HG03460 (cell line): ENCODE data around the gene COPS8.

ENCODE experiments used
- ATAC-seq: cut with Tn5 transposase; IDR thresholded peaks from one replicate; pipeline ENCODE4 v1.9.1; 2021; ENCODE audit not compliant: unreplicated experiment

The COPS8 gene

DNA sequence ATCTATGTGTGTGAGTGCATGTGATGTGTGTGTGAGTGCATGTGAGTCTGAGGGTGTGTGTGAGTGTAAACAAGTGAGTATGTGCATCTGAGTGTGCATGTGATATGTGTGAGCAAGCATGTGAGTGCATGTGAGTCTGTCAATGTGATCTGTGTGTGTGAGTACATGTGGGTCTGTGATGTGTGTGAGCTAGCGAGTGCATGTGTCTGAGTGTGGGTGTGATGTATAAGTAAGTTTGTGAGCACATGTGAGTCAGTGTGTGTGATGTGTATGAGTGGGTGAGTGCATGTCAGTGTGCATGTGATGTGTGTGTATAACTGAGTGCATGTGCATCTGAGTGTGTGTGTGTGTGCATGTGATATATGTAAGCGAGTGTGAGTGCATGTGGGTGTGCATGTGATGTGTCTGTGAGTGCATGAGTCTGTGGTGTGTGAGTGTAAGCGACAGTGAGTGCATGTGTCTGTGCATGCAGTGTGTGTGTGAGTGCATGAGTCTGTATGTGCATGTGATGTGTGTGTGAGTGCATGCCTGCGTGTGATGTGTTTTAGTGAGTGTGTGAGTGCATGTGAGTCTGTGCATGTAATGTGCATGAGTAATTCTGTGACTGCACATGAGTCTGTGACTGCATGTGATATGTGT is 44.1 kb downstream of the COPS8 start:
- no peak for ATAC-seq

DNA sequence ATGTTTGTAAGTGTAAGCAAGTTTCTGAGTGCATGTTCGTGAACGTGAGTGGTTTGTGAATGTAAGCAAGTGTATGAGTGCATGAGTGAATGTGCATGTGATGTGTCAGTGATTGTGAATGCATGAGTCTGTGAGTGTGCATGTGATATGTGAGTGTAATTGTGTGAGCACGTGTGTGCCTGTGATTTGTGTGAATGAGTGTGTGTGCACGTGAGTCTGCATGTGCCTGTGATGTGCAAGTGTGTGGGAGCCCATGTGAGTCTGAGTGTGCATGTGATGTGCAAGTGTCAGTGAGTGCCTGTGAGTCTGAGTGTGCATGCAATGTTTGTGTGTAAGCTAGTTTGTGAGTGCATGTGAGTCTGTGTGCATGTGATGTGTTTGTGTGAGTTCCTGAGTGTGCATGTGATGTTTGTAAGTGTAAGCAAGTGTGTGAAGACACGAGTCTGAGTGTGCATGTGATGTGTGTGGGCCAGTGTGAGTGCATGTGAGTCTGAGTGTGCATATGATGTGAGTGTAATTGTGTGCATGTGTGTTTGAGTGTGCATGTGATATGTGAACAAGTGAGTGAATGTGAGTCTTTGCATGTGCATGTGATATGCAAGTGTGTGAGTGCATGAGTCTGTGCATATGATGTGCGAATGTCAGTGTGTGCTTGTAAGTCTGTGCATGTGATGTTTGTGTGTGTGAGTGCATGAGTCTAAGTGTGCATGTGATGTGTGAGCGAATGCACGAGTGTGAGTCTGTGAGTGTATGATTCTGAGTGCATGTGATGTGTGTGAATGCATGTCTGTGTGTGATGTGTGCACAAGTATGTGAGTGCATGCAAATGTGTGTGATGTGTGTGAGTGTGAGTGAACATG is 45.1 kb downstream of the COPS8 start:
- ATAC-seq, result no peak

DNA sequence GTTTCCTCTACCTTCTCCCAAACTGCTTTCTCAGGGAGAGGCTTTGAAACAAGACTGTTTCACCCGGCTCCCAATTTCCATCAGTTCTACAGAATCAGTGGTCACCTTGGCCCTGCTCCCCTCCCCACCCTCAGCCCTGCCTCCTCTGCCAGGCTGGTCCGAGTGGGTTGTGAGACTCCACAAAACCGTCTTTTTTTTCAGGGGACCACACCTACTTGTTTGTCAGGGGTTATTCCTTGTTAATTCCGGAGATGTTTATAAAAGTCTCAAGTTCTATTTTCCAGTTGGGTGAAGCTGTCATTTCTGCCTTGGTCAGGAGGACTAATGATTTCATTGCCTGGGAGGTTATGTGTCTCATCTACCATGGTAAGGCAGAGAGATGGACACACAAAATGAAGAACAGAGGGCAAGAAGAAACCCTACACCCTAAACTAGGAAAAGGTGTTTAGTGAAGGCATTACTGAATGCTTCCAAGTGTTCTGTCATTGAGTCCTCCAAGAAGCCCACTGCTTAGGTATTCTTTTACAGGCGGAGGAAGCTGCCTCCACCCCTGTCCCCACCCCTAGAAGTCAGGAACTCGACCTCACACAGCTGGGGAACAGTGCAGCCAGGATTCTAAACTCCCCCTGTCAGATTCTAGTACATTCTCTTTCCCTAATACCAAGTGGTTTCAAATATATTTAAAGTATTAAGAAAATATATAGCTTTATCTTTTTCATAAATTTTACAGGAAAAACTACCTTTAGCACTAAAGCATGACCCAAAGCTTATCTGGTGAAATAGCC is 46.3 kb downstream of the COPS8 start:
- ATAC-seq, result no peak

DNA sequence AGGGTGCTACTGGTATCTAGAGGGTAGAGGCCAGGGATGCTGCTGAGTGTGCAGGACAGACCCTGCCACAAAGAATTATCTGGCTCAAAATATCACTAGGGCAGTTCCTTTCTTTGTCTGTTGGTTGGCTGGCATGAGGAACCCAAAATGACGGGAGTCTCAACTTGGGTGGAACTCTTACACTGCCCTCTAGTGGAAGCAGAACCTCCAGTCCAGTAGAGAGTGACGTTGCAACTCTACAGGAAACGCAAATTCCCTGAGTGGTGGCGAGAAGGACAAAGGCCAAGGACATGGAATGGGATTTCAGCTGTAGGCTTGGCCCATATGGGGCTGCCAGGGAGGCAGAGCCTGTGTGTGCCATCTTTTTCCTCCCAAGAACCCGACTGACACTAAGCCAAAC is 47.1 kb downstream of the COPS8 start:
- ATAC-seq, result no peak

DNA sequence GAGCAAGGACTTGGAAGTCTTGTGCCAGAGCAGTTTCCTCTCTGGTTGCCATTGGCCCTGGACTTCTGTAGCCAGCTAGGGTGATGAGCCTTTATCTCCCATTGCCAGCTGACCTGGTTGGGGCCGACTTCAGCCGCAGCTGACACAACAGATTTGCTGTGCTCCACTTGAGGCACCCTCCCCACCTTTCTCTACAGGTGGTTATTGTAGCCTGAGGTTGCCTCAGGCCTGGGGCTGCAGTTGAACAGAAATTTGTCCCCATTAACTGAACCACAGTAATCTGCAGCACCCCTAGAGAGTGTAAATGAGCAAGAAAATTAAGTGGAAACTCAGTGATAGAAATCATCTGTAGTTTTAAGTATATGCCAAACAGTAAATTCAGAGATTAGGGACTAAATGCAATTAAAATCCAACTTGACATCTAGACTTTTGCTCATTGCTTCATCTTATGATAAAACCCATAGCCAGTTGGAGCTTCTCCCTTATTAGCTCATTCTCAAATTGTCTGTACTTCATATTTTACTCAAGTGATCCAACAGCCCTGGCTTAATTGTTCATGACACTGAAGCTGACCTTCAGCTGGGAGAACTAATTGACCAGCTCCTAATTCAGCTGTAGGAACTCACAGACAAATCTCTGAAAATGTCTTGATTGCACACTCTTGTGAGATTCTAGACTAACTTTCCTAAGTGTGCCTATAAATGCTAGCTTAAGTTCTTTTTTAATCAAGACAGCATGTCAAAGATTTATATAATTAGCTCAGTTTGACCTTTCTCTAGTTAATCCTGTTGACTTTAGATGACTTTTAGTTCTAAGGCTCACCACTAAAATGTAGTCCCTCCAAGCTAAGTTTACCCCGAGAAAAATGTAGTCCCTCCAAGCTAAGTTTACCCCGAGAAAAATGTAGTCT is 48.9 kb downstream of the COPS8 start:
- ATAC-seq, result no peak

DNA sequence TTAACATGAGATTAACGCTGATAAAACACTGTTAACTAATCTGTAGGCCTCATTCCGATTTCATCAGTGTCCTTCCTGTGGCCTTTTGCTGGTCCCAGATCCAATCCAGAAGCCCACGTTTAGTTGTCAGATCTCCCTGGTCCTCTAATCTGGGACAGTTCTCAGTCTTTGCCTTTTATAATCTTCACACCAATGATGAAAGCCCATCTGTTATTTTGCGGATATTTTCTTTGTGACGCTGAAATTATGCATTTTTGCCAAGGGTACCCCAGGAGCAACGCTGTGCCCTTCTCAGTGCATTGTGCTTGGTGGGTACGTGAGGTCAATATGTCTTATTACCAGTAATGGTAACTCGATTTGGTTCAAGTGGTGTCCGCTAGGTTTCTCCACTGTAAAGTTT is 51.1 kb downstream of the COPS8 start:
- ATAC-seq, result no peak

DNA sequence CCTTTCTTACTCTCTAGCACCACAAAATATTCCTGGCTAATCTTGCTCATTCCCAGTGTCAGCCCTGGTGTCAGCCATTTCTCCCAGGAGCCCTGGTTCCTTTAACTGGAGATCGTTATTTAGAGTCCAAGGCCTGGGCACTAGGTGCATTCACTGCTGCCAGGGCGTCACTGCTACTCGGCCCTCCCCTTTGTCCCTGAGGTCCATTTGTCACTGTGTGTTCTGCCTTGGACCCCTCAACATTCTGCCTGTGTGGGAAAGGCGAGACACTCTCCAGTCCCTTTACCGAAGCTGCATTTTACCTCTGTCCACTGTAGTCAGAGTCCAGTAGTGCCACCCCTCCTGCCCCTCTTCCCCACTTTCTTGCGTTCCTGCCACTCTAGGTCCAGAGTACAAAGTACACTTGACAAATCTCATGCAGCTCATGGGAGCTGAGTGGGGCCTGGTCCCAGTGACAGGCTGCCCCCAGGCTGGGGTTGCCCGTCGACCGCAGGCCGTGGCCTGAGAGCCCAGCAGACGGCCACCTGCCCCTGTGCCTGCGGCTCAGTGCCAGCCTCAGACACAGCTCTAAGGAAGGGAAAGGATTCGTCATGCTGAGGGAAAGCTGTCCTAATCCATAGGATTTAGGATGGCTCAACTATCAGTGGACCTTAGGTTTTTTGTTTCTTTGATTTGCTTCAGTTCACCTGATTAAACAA is 52.1 kb downstream of the COPS8 start:
- ATAC-seq, result no peak

DNA sequence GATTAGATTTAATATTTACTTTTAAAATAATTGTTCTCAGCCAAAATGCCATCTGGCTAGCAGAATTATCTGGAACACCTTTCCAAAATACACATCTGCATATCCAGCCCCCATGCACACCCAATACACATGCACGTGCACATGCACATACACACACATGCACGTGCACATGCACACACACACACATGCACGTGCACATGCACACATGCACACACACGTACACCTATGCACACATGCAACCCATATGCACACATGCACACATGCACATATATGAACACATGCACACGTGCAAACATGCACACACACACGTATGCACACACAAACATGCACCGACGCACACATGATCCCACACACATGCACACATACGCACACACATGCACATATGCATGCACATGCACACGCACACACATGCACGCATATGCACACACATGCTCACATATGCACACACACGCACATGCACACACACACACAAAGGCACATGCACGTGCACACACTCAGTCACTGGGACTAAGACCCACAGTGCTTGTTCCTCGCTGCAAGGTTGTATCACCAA is 53.5 kb downstream of the COPS8 start:
- ATAC-seq, result no peak

DNA sequence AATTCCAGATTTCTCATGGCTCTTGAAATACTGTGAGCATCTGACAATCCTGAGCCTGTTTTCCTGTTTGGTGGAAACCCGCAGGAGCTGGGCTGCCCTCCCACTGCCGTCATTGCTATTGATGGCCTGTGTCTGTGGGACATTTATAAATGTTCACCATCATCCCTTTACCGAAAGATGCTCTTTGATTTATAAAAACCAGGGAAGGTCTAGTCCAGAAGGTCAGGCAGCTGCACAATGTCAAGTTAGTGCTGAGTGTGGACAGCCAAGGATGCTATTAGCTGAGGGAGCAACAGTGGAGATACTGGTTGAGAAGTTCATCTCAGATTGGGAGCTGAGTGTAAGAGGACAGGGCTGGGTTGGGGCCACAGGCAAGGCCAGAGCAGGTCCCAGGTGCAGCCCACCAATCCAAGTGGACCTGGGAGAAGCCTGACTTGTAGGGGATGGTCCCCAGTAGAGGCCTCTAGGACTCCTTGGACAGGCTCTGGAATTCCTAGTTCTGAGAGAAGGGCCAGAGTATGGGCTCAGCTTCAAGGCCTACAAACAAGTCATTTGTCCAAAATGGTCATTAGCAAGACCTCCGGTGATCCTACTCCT is 55.1 kb downstream of the COPS8 start:
- ATAC-seq, result no peak

DNA sequence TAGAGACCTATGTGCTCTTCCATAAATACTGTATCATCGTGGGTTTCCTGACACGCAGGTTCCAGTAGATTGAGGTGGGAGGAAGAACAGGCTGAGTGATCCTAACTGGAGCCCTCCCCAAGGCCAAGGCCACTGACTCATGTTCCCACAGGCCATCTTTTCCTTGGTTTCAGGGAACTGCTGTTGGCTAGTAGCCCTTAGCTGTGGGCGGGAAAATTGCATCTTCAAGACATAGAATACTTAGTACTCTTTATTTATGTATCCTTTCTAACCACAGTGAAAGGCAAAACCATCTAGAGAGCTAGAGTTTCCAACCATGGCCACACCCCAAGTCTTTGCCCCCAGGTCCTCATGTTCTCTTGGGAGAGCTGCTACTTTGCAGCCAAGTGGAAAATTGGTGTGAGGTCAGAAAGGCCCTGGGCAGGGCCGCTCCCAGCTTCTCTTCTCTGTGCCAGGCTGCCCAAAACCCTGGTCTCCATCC is 55.9 kb downstream of the COPS8 start:
- ATAC-seq, result no peak

DNA sequence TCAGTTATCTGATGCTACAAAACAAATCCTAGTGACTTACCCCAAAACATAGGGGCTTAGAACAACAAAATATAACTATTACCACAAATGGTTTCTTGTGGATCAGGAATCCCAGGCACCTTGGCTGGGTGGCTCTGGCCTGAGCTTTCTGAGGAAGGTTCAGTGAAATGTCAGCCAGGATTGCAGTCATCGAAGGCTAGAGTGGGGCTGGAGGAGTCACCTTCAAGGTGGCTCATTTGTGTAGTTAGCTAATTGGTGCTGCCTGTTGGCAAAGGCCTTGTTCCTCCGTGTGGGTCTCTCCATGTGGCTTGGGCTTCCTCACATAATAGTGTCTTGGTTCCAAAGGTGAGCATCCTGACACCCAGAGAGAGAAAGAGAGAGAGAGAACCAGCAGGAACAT is 57.4 kb downstream of the COPS8 start:
- no peak for ATAC-seq

DNA sequence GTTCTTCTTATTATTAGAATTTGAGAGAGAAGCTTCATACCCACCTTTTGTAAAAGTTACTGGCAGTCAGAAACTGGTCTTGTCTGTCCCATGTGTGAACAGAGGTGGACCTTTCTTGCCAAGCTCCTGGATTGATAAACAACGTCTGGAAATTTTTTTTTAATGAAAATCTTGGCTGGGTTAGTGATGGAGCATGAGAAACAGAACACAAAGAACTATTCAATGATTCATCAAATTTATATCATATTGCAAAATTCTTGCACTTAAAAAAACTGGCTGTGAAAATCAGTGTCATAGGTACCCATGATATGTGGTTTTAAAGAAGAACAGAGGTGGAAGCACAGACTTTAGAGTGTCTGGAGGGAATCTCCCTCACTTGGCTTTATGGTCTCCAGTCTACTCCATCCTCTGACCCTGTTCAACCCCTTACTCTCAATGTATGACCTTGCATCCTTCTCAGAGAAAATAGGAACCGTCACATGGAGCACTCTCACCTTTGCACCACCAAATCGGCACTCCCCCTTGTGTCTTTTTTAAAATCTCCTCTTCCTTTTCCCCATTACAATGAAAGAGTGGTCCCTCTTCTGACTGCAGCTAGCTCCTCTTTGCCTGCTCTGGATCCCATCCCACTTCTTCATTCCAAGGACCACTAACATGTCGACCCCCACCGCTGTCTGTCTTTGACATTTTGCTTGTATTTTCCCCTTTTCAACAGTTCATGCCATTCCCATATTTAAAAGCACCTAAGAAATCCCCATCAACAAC is 58.2 kb downstream of the COPS8 start:
- ATAC-seq, result no peak

DNA sequence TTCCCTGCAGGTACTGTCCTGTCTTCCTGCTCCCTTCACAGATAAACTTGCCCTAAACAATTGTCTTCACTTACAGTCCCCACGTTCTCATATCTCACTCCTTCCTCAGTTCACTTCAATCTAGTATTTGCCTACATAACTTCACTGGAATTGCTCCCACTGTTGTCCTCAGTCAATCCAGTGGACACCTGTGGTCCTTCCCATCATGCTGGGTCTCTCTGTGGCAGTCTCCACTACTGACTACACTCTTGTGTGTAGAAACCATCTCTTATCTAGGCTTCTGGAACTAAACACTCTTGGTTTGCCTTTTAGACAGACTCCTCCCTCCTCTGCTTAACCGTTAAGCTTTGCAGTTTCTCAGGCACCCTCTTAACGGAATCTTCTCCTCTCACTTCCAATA is 58.8 kb downstream of the COPS8 start:
- ATAC-seq, result no peak

DNA sequence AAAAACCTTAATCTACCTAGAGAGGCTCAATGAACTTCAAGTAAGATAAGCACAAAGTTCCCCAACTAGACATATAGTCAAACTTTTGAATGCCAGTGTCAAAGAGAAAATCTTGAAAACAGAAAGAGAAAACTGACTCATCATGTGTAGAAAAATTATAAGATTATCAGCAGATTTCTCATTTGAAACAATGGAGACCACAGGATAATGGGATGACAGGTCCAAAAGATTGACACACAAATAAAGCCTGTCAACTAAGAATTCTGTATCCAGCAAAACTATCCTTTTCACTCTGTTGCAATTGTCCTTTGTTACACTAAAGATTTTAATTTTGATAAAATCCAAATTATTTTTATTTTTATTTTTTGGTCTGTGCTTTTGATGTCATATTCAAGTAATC is 61.6 kb downstream of the COPS8 start:
- no peak for ATAC-seq

DNA sequence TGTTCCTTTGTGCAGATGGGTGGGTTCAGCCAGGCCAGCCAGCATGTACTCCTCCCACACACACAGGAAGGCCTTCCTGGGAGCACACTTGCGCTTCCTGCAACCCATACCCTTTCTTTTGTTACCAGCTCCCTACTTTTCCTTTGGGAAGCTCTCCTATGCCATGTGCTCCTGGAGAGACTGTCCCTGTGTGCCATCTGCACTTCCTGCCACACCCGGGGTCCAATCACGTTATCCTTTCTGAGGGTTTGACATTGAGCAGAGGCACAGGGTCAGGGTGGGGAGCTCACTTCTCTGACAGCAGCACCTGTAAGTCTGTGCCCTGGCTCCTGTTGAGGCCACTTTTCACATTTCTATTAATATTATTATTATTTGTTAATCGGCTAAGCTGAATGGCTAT is 62.9 kb downstream of the COPS8 start:
- no peak for ATAC-seq

DNA sequence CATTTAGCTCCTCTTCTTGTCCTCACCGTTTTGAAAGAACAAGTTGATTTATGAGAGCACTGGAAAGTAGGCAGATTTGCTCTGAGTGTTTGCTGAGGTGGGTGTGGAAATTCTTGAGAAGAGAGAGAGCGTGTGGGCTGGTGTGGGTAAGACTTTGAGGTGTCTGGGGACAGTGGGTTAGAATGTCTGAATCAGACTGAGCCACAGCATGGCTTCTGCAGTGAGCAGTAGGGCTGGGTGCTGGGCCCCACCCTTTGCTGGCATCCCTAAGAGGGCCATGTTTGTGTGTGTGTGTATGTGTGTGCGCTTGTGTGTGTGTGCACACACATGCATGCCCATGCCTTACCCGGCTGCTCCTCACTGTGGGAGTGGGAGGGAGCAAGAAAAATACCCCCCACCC is 63.7 kb downstream of the COPS8 start:
- ATAC-seq, result no peak
